Loucy (cell line): ENCODE results near the gene SMOC2.

ENCODE experiments used
- H2AFZ ChIP-seq: fragments of 200-600 bp; sonication (generic); 2 replicates; pipeline ENCODE4 v1.6.0; 2016; ENCODE audit warnings: antibody characterized with exemption, mild to moderate bottlenecking, low read length, moderate library complexity
- H3F3A ChIP-seq: fragments of 200-600 bp; 2 replicates; pipeline ENCODE4 v1.6.0; 2016; ENCODE audit warnings: antibody characterized with exemption, low read depth, mild to moderate bottlenecking
- H3K27me3 ChIP-seq: fragments of 200-600 bp; sonication (generic); 2 replicates; pipeline ENCODE4 v1.6.1; 2014; ENCODE audit warnings: low read length, mild to moderate bottlenecking; ENCODE audit not compliant: insufficient read depth, poor library complexity, severe bottlenecking
- H3K36me3 ChIP-seq: fragments of 200-600 bp; sonication (generic); 2 replicates; pipeline ENCODE4 v1.6.1; 2016; ENCODE audit warnings: low read length; ENCODE audit not compliant: insufficient read depth
- H3K4me1 ChIP-seq: fragments of 200-600 bp; sonication (generic); 2 replicates; pipeline ENCODE4 v1.5.1; 2014; ENCODE audit warnings: low read length, mild to moderate bottlenecking; ENCODE audit not compliant: insufficient read depth, poor library complexity, severe bottlenecking
- H3K4me2 ChIP-seq: fragments of 200-600 bp; sonication (generic); 2 replicates; pipeline ENCODE4 v1.6.0; 2014; ENCODE audit warnings: antibody characterized with exemption, low read length, low read depth, mild to moderate bottlenecking; ENCODE audit not compliant: poor library complexity, severe bottlenecking
- H3K4me3 ChIP-seq: fragments of 200-600 bp; sonication (generic); 2 replicates; pipeline ENCODE4 v1.5.1; 2014; ENCODE audit warnings: low read length, mild to moderate bottlenecking, mixed read lengths; ENCODE audit not compliant: poor library complexity, severe bottlenecking
- H3K79me2 ChIP-seq: fragments of 200-600 bp; sonication (generic); 2 replicates; pipeline ENCODE4 v1.6.1; 2014; ENCODE audit warnings: low read length; ENCODE audit not compliant: insufficient read depth
- H3K9ac ChIP-seq: fragments of 200-600 bp; sonication (generic); 2 replicates; pipeline ENCODE4 v1.6.0; 2014; ENCODE audit warnings: mild to moderate bottlenecking, low read depth, low read length, moderate library complexity; ENCODE audit not compliant: poor library complexity, severe bottlenecking
- H3K9me2 ChIP-seq: fragments of 200-600 bp; sonication (generic); replicated peaks from 2 replicates; pipeline ENCODE4 v1.6.1; 2016; ENCODE audit warnings: low read depth, low read length, mixed read lengths
- H3K9me3 ChIP-seq: fragments of 200-600 bp; sonication (generic); 2 replicates; pipeline ENCODE4 v1.6.1; 2014; ENCODE audit warnings: mild to moderate bottlenecking, antibody characterized with exemption, low read length, low read depth; ENCODE audit not compliant: insufficient read depth
- H4K20me1 ChIP-seq: fragments of 200-600 bp; sonication (generic); 2 replicates; pipeline ENCODE4 v1.6.0; 2014; ENCODE audit warnings: antibody characterized with exemption, low read length, mild to moderate bottlenecking; ENCODE audit not compliant: insufficient read depth, poor library complexity, severe bottlenecking
- EZH2phosphoT487 ChIP-seq: fragments of 200-600 bp; IDR thresholded peaks from 2 replicates; pipeline ENCODE4 v1.6.1; 2018; ENCODE audit warnings: antibody characterized with exemption, mild to moderate bottlenecking, moderate library complexity, borderline replicate concordance
- TF ChIP-seq, protein P1 (sequence below): fragments of 200-600 bp; sonication (generic); conservative IDR thresholded peaks from 2 replicates; pipeline ENCODE4 v1.5.1; 2014; ENCODE audit warnings: mild to moderate bottlenecking, antibody characterized with exemption, low read length

The SMOC2 gene

DNA sequence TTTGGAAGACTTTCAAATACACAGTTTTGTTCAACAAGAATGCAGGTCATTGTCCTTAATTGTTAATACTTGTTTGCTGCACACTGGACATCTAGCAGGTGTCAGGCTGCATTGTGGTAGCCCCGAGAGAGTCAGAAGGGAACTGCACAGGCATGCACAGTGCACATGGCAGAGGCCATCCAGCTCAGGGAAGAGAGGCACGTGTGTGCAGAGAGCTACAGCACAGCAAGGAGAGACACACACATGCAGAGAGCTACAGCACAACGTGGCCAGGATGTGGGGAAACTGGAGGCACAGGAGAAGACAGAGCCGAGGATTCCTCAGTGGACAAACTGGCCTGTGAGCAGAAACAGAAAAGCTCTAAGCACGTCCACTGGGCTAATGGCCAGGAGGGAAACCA, 272.0 kb downstream of the SMOC2 start:
- Histone ChIP-seq H3K9ac (no peak overlapping the region), H3K4me2 (no peak overlapping the region), H3K27me3 (no peaks in the 10 kb centered on the region), H3K36me3 (no peaks in the 10 kb centered on the region), H3K4me3 (no peak overlapping the region), H4K20me1 (no peaks in the 10 kb centered on the region), H3K9me2 (no peaks in the 10 kb centered on the region), H3F3A (no peaks in the 10 kb centered on the region), H3K9me3 (peaks cover 6% of the 10 kb centered on the region; the same call in 1 of the 2 replicates), H2AFZ (no peak overlapping the region), H3K4me1 (no peaks in the 10 kb centered on the region), H3K79me2 (no peaks in the 10 kb centered on the region)
- no peak for TF ChIP-seq EZH2phosphoT487
- TF ChIP-seq, protein P1, sequence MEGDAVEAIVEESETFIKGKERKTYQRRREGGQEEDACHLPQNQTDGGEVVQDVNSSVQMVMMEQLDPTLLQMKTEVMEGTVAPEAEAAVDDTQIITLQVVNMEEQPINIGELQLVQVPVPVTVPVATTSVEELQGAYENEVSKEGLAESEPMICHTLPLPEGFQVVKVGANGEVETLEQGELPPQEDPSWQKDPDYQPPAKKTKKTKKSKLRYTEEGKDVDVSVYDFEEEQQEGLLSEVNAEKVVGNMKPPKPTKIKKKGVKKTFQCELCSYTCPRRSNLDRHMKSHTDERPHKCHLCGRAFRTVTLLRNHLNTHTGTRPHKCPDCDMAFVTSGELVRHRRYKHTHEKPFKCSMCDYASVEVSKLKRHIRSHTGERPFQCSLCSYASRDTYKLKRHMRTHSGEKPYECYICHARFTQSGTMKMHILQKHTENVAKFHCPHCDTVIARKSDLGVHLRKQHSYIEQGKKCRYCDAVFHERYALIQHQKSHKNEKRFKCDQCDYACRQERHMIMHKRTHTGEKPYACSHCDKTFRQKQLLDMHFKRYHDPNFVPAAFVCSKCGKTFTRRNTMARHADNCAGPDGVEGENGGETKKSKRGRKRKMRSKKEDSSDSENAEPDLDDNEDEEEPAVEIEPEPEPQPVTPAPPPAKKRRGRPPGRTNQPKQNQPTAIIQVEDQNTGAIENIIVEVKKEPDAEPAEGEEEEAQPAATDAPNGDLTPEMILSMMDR, result no peak

DNA sequence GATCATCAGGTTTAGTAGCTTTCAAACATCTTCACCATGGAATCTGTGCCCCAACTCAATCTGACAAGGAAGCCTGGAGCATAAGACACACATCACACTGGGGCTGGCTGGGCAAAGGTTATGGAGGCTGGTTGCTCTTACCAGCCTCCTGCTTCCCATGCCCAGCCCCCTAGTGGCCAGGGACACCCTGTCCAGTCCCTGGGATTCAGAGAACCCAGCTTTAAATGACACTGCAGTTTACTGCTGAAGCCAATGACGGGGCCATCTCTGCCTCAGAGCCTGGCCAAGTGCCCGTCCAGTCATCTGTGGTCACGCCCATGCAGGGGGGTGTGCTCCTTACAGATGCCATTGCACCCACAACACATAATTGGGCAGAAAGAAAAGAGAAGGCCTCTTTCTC, 272.9 kb downstream of the SMOC2 start:
- Histone ChIP-seq H3K9me3 (peaks cover 6% of the 10 kb centered on the region; the same call in 1 of the 2 replicates), H3K9ac (no peak overlapping the region), H3K9me2 (no peaks in the 10 kb centered on the region), H3K79me2 (no peaks in the 10 kb centered on the region), H3F3A (no peaks in the 10 kb centered on the region), H3K36me3 (no peaks in the 10 kb centered on the region), H3K4me1 (no peaks in the 10 kb centered on the region), H3K4me2 (no peak overlapping the region), H3K27me3 (no peaks in the 10 kb centered on the region), H4K20me1 (no peaks in the 10 kb centered on the region), H3K4me3 (no peak overlapping the region), H2AFZ (no peak overlapping the region)
- TF ChIP-seq EZH2phosphoT487, result no peak
- TF ChIP-seq, protein P1, result no peak

DNA sequence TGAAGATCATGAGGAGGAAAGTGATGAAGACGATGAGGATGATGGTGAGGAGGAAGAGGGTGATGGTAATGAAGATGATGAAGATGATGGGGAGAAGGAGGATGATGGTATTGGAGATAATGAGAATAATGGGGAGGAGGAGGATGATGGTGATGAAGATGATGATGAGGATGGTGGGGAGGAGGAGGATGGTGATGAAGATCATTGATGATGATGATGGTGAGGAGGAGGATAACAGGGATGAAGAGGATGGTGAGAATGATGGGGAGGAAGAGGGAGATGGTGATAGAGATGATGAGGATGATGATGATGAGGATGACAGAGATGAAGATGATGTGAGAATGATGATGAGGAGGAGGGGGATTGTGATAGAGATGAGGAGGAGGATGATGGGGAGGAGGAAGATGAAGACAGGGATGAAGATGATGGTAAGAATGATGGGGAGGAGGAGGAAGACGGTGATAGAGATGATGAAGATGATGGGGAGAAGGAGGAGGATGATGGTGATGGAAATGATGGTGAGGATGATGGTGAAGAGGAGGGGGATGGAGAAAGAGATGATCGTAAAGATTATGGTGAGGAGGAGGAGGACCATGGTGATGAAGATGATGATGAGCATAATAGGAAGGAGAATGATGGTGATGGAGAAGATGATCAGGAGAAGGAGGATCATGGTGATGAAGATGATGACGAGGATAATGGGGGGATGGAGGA, 273.7 kb downstream of the SMOC2 start:
- Histone ChIP-seq H3K9ac (no peak overlapping the region), H3K79me2 (no peaks in the 10 kb centered on the region), H3F3A (no peaks in the 10 kb centered on the region), H3K9me2 (no peaks in the 10 kb centered on the region), H3K9me3 (peaks cover 10% of the 10 kb centered on the region; the same call in 1 of the 2 replicates), H3K27me3 (no peaks in the 10 kb centered on the region), H4K20me1 (no peaks in the 10 kb centered on the region), H2AFZ (no peak overlapping the region), H3K4me3 (no peak overlapping the region), H3K4me2 (no peak overlapping the region), H3K4me1 (no peaks in the 10 kb centered on the region), H3K36me3 (no peaks in the 10 kb centered on the region)
- TF ChIP-seq, protein P1, result no peak
- TF ChIP-seq EZH2phosphoT487, result no peak
